Endothelial cell of umbilical vein (primary cell): ENCODE results near the gene COX6B1. TPM values are rescaled to one million over a fixed set of nuclear protein-coding genes. Genes with fewer than 3 reads are reported as not detected.

Source experiments
- BruUV-seq: library from RNA; stranded (reverse); fragments of 400-500 nt; replicated peaks from 2 replicates; lab custom pipeline; 2021; lab: Mats Ljungman, UMichigan
- CTCF ChIA-PET: fragments of 300-600, 350-600 bp; sonication (Branson Sonifier 250); formaldehyde crosslinking; loops from one replicate; lab custom pipeline; 2021; ENCODE audit warnings: antibody characterized with exemption, inconsistent platforms; lab: Charles Lee
- POLR2A ChIA-PET: fragments of 300-600, 350-600 bp; sonication (Branson Sonifier 250); formaldehyde crosslinking; loops from one replicate; lab custom pipeline; 2021; ENCODE audit warnings: antibody characterized with exemption, inconsistent platforms; lab: Charles Lee
- DNase-seq: peaks from one replicate; pipeline ENCODE4 v3.0.0-alpha.2; 2011; ENCODE audit warnings: low read depth, low spot score
- FAIRE-seq: peaks from 2 replicates; lab custom pipeline; 2011; peaks lifted over from hg19 to GRCh38; lab: Jason Lieb, UNC
- H2AFZ ChIP-seq: 2 replicates; pipeline ENCODE4 v1.6.0; 2012; ENCODE audit warnings: low read depth, low read length, control low read depth, inconsistent platforms
- H3K27ac ChIP-seq: 2 replicates; pipeline ENCODE4 v1.5.1; 2011; ENCODE audit warnings: low read depth, mild to moderate bottlenecking, control low read depth, low read length, moderate library complexity; ENCODE audit not compliant: insufficient read depth
- H3K27me3 ChIP-seq, 2 experiments: 2 replicates each; pipeline versions ENCODE4 v1.6.0 to v1.6.1; 2011; ENCODE audit warnings: low read length in 2 of 2, mixed read lengths in 1 of 2; ENCODE audit not compliant: control insufficient read depth in 2 of 2, insufficient read depth in 2 of 2
- H3K36me3 ChIP-seq, 2 experiments: 2 replicates in 1 of 2; 3 replicates in 1 of 2; pipeline ENCODE4 v1.5.1; 2011; ENCODE audit warnings: low read length in 2 of 2, mild to moderate bottlenecking in 1 of 2, moderate library complexity in 1 of 2; ENCODE audit not compliant: control insufficient read depth in 2 of 2, insufficient read depth in 2 of 2; ENCODE audit errors: extremely low read depth in 1 of 2
- H3K4me1 ChIP-seq: 3 replicates; pipeline ENCODE4 v1.5.1; 2011; ENCODE audit warnings: mild to moderate bottlenecking, low read length; ENCODE audit not compliant: control insufficient read depth, insufficient read depth; ENCODE audit errors: extremely low read depth
- H3K4me2 ChIP-seq: 2 replicates; pipeline ENCODE4 v1.6.1; 2011; ENCODE audit warnings: low read length, control low read depth, mixed read lengths; ENCODE audit not compliant: insufficient read depth
- H3K4me3 ChIP-seq, 3 experiments: fragments of 200-600 bp in 1 of 3; sonication (generic), shearing (Covaris generic) in 1 of 3; replicated peaks in 1 of 3; 2 replicates each; pipeline ENCODE4 v1.5.1; 2011 to 2016; ENCODE audit warnings: control low read depth in 3 of 3, low read length in 3 of 3, mild to moderate bottlenecking in 2 of 3, inconsistent platforms in 1 of 3, low read depth in 1 of 3, moderate library complexity in 1 of 3; ENCODE audit not compliant: insufficient read depth in 1 of 3
- H3K79me2 ChIP-seq: 2 replicates; pipeline ENCODE4 v1.6.0; 2012; ENCODE audit warnings: low read length, inconsistent platforms; ENCODE audit not compliant: control insufficient read depth, insufficient read depth
- H3K9ac ChIP-seq: replicated peaks from 2 replicates; pipeline ENCODE3; 2011; ENCODE audit warnings: low read length, control low read depth; ENCODE audit not compliant: insufficient read depth; ENCODE audit errors: extremely low read depth
- H3K9me1 ChIP-seq: replicated peaks from 3 replicates; pipeline ENCODE4 v1.6.0; 2011; ENCODE audit warnings: mild to moderate bottlenecking, low read length; ENCODE audit not compliant: control insufficient read depth, insufficient read depth; ENCODE audit errors: extremely low read depth
- H3K9me3 ChIP-seq: replicated peaks from 2 replicates; pipeline ENCODE4 v1.5.1; 2012; ENCODE audit warnings: low read length, inconsistent platforms; ENCODE audit not compliant: control insufficient read depth, insufficient read depth
- H4K20me1 ChIP-seq: replicated peaks from 2 replicates; pipeline ENCODE3; 2011; ENCODE audit warnings: mild to moderate bottlenecking, low read length; ENCODE audit not compliant: control insufficient read depth, insufficient read depth; ENCODE audit errors: extremely low read depth
- EZH2 ChIP-seq: IDR thresholded peaks from 2 replicates; pipeline ENCODE4 v1.6.1; 2012; ENCODE audit warnings: borderline replicate concordance, low read depth, mild to moderate bottlenecking, moderate library complexity, low read length, inconsistent platforms; ENCODE audit not compliant: severe bottlenecking
- FOS ChIP-seq: IDR thresholded peaks from 2 replicates; pipeline ENCODE4 v1.6.1; 2011; ENCODE audit warnings: mild to moderate bottlenecking, low read length, moderate library complexity, borderline replicate concordance; ENCODE audit not compliant: insufficient read depth
- GATA2 ChIP-seq: IDR thresholded peaks from 2 replicates; pipeline ENCODE4 v1.7.0; 2011; ENCODE audit warnings: low read depth, mild to moderate bottlenecking, moderate library complexity, mixed read lengths, low read length; ENCODE audit not compliant: insufficient read length, insufficient read depth
- JUN ChIP-seq: IDR thresholded peaks from 2 replicates; pipeline ENCODE4 v1.6.1; 2011; ENCODE audit warnings: borderline replicate concordance, low read depth; ENCODE audit not compliant: insufficient read length, insufficient read depth
- MYC ChIP-seq: IDR thresholded peaks from one replicate; pipeline ENCODE4 v1.6.1; 2011; ENCODE audit warnings: mild to moderate bottlenecking, low read depth, low read length
- POLR2A ChIP-seq: IDR thresholded peaks from 2 replicates; pipeline ENCODE4 v1.6.1; 2012; ENCODE audit warnings: low read depth, mild to moderate bottlenecking, control low read depth, low read length
- POLR2AphosphoS5 ChIP-seq: IDR thresholded peaks from 2 replicates; pipeline ENCODE4 v1.6.1; 2012; ENCODE audit warnings: low read depth, mild to moderate bottlenecking, control low read depth, low read length, moderate library complexity; ENCODE audit not compliant: insufficient read depth
- dilution Hi-C: fragments of 300-500 bp; cut with MboI; formaldehyde crosslinking; loops from one replicate; pipeline ENCODE4 v1.15.0; 2019; ENCODE audit warnings: low sequenced_read_pairs; ENCODE audit not compliant: extremely low pct_ligation_motif_present
- intact Hi-C: fragments of 100-400 bp; cut with micrococcal nuclease; formaldehyde crosslinking; loops from one replicate; pipeline ENCODE4 v1.10.0; 2022
- polyA plus RNA-seq, 4 experiments: library from polyadenylated mRNA; depleted of rRNA in 3 of 4; stranded (reverse) in 3 of 4; unstranded in 1 of 4; fragments of >200 nt; gene quantifications; 2 replicates each; pipeline versions ENCODE4 v1.2.1 to v1.2.3, GENCODE V29; 2011 to 2012; ENCODE audit warnings: missing spikeins in 1 of 4
- total RNA-seq: library from RNA; stranded (reverse); gene quantifications from 2 replicates; pipeline ENCODE4 v1.2.3, GENCODE V29; 2021
- TF ChIP-seq, protein P1 (sequence below): IDR thresholded peaks from 2 replicates; pipeline ENCODE4 v1.6.1; 2011; ENCODE audit not compliant: insufficient read depth, insufficient read length
- TF ChIP-seq, protein P2 (sequence below), 2 donors: IDR thresholded peaks; 1 replicate in 1 of 2; 2 replicates in 1 of 2; pipeline ENCODE4 v1.5.1; 2011; ENCODE audit warnings: low read length in 2 of 2, mild to moderate bottlenecking in 2 of 2, moderate library complexity in 2 of 2, control low read depth in 1 of 2, inconsistent platforms in 1 of 2, low read depth in 1 of 2; ENCODE audit not compliant: insufficient read depth in 1 of 2; ENCODE audit errors: extremely low read depth in 1 of 2

COX6B1 gene
- total and polyA plus RNA-seq, 2 donors (not counting 3 experiments of a cell fraction or from before 2014, with no cell fraction given) = 327 to 692 TPM

DNA sequence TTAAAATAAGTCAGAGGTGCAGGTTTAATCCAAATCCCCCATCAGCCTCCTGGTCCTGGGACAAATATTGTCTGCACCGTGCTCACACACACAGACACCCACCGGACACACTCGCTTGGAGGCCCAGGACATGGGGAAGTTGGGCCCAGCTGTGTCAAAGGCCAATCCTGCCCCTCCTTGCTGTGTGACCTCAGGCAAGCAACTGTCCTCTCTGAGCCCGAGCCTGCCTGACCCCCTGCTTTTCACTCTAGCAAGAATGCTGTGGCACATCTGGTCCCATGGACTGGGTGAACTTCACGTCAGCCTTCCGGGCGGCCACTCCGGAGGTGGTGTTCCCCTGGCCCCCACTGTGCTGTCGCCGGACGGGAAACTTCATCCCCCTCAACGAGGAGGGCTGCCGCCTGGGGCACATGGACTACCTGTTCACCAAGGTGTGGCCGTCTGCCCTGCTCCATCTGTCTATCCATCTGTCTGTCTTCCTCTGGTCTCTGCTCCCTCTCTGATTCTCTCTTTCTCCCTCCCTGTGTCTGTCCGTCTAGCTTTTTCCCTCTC is 27.5 kb downstream of the COX6B1 start:
- CTCF ChIA-PET = no interaction called here

More for the DNA sequence above, 27.5 kb downstream of the COX6B1 start:
- Histone ChIP-seq H3K4me3 (no peak overlapping the region), H3K9ac (no peak overlapping the region), H3K4me1 (no peaks in the 10 kb centered on the region), H3K79me2 (no peaks in the 10 kb centered on the region), H3K36me3 (no peaks in the 10 kb centered on the region), H3K27me3 (peaks cover 2 to 4% of the 10 kb centered on the region in 2 experiments), H3K27ac (no peak overlapping the region), H2AFZ (no peak overlapping the region), H3K9me1 (no peaks in the 10 kb centered on the region), H4K20me1 (no peaks in the 10 kb centered on the region), H3K4me2 (no peak overlapping the region), H3K9me3 (no peaks in the 10 kb centered on the region)
- POLR2A ChIA-PET = no interaction called here
- FAIRE-seq = no peak
- BruUV-seq = no TSS peak
- no peak for DNase-seq
- intact Hi-C loops = no loop called here
- TF ChIP-seq JUN (no peak), FOS (no peak), EZH2 (no peak), MYC (no peak), POLR2A (no peak), POLR2AphosphoS5 (no peak), GATA2 (no peak)
- TF ChIP-seq, protein P1, sequence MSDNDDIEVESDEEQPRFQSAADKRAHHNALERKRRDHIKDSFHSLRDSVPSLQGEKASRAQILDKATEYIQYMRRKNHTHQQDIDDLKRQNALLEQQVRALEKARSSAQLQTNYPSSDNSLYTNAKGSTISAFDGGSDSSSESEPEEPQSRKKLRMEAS = no peak
- TF ChIP-seq, protein P2, sequence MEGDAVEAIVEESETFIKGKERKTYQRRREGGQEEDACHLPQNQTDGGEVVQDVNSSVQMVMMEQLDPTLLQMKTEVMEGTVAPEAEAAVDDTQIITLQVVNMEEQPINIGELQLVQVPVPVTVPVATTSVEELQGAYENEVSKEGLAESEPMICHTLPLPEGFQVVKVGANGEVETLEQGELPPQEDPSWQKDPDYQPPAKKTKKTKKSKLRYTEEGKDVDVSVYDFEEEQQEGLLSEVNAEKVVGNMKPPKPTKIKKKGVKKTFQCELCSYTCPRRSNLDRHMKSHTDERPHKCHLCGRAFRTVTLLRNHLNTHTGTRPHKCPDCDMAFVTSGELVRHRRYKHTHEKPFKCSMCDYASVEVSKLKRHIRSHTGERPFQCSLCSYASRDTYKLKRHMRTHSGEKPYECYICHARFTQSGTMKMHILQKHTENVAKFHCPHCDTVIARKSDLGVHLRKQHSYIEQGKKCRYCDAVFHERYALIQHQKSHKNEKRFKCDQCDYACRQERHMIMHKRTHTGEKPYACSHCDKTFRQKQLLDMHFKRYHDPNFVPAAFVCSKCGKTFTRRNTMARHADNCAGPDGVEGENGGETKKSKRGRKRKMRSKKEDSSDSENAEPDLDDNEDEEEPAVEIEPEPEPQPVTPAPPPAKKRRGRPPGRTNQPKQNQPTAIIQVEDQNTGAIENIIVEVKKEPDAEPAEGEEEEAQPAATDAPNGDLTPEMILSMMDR (IDR thresholded peaks at IDR 0.05; ENCODE audit: extremely low read depth in 1 of 2, insufficient read depth in 1 of 2, low read depth in 1 of 2, low read length in 2 of 2) = no peak
- dilution Hi-C loops = no loop called here
